HG03103 (cell line): ENCODE data around the gene MGAT4A.
"Not testable (repeated sequence)": the region's sequence is repeated elsewhere in the genome, so short reads cannot be mapped to it uniquely, and the experiment has no call there.

ENCODE experiments used
- ATAC-seq: cut with Tn5 transposase; IDR thresholded peaks from one replicate; pipeline ENCODE4 v1.9.1; 2021; ENCODE audit warnings: low read depth; ENCODE audit not compliant: unreplicated experiment

Gene MGAT4A

DNA sequence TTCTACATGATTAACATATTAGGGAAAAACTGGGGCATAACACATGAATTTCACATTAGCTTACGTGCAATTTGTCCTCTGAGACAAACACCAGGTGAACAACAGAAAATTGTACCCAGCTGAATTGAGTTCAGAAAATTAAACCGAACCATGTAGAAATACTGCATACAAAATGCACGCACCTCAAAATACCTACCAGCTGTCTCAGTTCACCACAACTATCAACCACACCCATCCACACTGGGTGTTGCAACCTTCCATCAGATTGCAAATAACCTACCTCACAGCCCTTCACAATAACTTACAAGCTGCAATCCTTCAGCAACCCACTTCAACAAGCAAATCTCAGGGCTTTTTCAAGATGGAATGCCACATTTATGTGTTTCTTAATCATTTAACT, 66.6 kb downstream of the MGAT4A start:
- no peak for ATAC-seq

DNA sequence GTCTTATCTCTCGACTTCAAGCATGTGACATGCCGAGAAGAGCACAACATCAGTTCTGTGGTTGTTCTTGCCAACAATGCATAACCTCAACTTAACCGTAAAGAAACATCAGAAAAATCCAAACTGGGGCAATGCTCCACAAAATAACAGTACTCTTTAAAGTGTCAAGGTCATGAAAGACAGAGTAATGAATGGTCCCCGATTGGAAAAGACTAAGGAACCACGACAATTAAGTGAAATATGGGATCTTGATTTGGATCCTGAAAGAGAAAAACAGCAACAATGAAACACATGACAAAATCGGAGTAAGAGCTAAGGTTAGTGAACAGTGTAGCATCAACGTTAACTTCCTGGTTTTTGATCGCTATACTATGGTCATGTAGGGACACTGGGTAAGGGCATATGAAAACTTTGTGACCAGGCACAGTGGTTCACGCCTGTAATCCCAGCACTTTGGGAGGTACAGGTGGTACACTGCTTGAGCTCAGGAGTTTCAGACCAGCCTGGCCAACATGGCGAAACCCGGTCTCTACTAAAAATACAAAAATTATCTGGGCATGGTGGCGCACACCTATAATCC, 67.3 kb downstream of the MGAT4A start:
- ATAC-seq = no peak

DNA sequence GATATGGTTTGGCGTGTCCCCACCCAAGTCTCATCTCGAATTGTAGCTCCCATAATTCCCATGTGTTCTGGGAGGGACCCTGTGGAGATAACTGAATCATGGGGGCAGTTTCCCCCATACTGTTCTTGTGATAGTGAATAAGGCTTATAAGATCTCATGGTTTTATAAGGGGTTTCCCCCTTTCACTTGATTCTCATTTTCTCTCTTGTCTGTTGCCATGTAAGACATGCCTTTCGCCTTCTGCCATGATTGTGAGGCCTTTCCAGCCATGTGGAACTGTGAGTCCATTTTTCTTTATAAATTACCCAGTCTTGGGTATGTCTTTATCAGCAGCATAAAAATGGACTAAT, 71.5 kb downstream of the MGAT4A start:
- ATAC-seq = not testable (repeated sequence)

DNA sequence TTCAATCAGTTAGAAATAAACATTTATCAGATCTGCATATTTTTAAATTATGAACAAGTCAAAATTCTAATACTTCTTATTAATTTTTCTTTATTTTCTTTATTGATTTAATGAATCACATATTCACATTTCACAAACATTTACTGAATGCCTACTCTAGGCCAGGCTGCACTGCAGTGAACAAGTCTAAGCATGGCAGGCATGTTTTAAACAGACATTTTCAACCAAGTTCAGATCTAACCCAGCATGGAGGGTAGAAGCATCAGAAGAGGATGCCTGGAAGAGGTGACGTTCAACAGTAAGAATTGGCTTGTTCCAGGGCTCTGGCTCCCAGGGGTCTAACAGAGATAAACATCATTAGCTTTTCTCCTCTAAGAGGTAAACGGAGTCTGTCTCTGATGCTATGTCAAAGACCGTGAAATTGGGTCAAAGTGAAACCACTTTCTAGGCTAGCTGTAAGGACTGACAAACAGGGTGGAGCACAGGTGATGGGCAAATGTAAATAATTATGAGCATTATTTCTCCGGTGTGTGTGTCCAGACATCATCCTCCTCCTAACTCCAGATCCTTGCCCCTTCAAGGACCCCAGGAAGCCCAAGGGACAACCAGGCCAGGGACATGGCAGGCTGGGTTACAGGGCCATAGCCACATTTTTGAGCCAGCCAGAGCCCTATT, 72.0 kb downstream of the MGAT4A start:
- no peak for ATAC-seq

DNA sequence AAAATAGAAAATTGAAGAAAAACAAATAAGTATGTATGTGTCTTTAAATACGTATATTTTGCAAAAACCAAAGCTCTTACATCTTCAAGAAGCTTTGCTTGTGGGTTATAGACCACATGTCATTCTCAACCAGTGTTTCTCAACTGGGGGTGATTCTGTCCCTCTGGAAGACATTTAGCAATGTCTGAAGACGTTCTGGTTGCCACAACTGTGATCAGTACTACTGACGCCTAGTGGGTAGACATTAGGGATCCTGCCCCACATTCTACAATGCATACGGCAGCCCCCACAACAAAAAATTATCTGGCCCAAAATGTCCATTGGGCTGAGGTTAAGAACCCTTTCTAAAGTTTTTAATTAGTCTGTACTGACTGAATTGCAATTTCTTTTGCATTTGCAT, 74.1 kb downstream of the MGAT4A start:
- no peak for ATAC-seq

DNA sequence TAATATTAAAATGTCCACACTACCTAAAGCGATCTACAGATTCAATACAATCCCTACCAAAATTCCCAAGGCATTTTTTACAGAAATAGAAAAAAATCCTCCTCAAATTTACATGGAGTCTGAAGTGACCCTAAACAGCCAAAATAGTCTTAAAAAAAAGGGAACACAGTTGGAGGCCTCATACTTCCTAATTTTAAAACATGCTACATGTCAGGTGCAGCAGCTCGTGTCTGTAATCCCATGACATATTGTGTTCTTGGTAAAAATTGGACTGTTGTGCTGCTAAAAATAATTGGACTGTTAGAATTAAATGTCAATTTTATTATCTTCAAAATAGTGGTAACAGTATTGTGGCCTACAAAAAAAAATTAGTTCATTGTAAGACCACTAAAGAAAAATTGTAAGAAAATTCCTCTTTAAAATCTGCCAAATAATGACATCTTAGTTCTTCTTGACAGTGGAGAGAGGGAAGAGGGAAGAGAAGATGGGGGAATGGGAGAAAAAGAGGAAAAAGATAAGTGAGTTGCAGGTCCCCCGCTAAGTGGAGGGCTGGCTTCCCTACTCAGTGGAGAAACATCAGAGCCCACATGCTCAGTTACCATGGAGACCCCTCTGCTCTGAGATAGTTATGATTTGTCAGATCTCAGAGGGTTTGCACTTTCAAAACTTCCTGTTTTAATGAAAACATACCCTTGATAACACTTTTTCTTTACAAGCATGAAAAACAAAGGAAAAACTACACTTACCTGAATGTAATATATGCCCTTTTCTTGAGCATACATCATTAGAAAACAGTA, 76.0 kb downstream of the MGAT4A start:
- ATAC-seq = no peak

DNA sequence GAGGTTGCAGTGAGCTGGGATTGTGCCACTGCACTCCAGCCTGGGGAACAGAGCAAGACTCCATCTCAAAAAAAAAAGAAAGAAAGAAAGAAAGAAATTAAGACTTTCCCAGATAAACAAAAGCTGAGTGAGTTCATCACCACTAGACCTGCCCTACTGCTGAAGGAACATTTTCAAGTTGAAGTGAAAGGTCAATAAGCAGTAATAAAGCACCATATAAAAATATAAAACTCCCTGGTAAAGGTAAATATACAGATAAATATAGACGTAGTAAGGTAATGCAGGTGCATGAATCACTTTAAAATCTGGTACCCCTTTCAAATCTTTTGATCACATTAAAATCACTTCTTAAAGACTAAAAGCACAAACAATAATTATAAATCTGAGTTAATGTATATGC, 79.9 kb downstream of the MGAT4A start:
- no peak for ATAC-seq

DNA sequence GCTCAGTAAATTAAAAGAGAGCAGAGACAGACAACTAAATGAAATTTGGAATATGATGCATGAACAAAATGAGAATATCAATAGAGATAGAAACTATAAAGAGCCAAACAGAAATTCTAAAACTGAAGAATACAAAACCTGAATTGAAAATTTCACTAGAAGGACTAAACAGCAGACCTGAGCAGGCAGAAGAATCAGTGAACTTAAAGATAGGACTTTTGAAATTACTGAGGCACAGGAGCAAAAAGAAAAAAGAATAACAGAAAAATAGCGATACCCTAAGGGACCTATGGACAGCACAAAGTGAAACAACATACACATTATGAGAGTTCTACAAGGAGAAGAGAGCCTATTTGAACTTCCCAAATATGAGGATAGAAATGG, 80.9 kb downstream of the MGAT4A start:
- ATAC-seq = no peak

DNA sequence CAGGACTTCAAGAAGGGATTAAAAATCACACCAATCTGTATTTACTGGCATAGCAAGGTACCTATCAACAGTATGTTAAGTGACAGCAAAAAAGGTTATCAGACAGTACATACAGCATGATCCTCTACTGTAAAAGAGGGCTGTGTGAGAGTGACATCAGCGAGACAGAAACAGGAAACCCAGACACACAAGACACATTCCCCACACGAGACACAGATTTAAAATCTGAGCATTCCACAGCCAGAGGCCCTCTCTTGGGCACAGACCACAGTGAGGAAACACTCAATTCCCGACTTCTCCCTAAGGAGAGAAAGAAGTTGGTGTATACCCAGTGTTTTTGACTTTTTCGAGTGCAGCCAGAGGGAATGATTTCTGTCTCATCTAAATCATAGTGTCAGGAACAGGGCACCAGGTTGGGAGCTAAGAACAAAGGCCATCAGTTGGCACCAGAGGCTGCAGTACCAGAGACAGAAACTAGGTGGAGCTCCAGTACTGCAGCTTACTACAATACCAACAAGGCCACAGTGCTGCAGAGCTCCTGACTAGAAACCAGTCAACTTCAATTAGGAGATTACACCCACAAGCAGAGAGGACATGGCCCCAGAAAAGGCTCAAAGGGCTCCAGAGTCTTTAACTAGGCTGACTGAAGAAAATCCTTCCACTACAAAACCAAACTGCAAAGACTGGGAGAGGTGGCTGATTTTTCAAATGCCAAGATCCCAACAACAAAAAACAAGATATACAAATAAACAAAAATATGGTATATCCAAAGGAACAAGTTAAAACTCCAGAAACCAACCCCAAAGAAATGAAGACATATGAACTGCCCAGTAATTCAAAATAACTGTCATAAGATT, 81.6 kb downstream of the MGAT4A start:
- no peak for ATAC-seq

DNA sequence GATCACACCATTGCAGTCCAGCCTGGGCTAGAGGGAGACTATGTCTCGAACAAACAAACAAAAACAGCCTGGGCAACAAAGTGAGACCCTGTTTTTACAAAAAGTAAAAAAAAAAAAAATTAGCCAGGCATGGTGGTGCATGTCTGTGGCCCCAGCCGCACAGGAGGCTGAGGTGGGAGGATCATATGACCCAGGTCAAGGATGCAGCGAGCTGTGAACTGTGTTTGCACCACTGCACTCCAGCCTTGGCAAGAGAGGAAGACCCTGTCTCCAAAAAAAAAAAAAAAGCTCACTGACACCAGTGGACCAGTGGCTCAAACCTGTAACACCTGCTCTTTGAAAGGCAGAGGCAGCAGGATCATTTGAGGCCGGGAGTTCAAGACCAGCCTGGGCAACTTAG, 82.5 kb downstream of the MGAT4A start:
- ATAC-seq = no peak

DNA sequence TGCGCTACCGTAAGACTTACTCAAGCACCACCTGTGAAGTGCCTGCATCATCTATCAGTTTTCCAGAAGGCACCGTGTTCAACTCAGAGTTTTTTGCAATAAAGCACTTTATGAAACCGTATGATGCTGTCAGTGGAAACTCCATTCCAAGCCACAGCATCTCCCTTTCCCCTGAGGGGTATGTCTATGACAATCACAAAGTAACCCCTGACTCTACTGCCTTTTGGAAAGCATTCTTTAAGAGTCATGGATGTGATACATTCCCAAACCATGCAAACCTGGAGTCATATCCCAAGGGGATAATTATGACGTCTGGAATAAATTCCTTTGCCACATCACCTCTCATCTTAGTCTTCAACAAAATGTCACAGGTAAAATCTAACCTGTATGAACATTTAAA, 83.3 kb downstream of the MGAT4A start:
- no peak for ATAC-seq

DNA sequence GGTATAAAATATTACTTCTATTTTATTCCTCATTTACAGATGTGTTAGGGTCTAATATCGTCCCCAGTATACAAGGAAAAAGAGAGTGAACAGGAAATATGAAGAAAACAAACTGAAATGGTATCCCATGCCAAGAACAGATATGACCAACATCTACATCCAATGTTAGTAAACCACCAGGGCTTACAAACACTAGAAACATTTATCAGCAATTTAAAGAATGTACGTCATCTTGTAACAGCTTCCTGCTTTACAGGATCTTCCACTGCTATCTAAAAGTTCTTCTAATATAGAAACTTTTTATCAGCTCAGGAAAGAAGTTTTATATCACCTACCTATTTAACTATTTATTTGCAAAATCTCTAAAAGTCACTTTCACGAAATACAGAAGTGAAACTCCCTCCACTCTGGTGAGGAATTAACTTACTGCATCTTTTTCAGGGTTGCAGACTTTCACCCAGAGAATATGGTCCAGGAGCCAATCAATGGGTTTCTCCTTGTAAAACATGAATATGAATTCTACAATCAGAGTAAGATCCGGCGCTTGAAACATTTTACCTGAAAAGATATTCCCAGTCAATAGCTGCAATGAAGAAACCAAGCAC, 87.3 kb downstream of the MGAT4A start:
- ATAC-seq = no peak

DNA sequence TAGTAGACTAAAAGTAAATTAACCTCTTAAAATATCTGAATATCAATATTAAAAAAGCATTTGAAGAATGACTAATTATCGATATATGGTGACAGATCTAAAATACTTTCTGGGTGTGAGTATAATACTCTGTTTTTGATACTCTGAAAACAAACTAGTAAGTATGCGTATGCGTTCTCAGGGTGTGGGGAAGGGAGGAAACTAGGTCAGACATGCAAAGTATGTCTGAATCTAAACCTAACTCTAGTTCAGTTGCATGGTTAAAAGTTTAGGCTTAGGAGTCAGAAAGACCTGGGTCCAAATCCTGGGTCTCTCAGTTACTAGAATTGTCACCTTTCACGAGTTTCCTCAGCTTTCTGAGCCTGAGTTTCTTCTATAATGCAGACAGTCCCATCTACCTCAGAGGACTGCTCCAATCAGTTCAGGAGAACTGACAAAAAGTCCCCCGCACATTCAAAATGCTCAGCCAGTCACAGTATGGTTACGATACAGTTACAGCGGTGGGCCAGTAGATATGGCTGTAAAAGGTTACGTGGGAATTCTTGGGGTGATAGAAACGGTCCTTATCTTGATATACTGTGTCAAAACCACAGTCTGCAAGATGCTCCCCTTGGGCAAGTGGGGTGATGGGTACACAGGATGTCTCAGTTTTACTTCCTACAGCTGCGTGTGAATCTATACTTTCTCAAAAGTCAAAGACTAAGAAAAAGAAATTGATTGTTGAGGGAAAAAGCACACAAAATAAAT, 93.4 kb downstream of the MGAT4A start:
- ATAC-seq = peak; percentile 63

DNA sequence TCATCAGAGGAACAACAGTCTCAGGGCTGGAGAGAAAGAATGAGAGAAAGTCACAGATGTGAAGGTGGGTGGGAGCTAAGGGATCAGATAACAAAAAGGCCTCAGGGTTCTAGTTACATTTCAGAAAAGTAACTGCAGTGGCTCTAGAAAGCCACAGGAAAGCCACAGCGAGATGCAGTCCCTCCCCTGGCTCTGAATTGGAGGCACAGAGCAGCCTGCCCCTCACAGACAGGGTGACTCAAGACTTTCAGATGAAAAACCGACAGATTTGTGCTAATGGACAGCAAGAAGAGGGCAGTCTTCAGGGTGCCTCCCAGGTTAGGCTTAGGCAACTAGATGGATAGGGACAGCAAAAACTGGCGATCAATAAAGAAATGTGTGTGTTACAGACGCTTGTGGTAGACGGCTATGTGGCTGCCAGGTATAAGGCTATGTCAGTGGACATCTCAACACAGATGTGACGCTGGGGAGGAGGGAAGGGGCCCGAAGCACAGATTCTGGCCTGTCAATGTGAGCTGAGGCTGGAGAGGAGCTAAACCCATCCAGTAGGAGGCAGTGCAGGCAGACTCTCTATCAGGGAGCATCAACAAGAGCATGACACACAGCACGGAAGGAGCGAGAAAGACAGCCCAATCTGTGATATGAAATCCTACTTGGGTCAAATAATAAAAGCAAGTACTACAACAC, 96.4 kb downstream of the MGAT4A start:
- no peak for ATAC-seq

DNA sequence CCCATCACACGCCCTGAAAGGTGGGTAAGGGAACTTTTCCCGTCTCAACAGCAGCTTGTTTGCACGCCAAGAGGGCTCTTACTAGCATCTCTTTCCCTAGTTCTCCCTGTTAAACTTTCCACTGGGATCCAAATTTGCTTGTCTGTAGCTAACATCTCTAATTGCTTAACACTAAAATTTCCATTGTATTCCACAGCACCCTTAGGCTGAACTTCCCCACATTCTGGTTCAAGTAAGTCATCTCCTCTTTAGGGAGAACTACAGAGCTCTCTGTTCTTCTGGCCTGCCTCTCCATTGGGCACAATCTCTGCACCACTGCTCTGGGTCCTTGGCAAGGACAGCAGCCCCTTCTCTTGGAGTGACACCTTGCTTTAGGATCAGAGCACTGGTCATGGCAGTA, 98.6 kb downstream of the MGAT4A start:
- no peak for ATAC-seq

DNA sequence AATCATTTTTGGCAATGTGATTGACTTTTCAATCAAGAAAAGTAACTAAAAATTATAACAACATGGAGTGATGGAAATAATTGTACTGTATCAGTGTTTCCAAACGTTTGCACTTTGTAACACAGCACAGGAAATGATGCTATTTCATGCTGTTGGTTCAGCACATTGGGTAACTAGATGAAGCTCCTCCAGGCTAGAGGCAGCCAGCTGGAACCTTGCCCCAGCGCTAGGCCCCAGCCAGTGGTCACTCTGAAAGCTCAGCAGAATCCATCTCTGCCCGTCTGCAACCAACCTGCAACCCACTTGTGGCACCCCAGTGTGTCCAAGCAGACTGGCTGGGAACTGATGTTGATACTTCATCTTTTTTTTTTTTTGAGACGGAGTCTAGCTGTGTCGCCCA, 107.3 kb downstream of the MGAT4A start:
- ATAC-seq = no peak

DNA sequence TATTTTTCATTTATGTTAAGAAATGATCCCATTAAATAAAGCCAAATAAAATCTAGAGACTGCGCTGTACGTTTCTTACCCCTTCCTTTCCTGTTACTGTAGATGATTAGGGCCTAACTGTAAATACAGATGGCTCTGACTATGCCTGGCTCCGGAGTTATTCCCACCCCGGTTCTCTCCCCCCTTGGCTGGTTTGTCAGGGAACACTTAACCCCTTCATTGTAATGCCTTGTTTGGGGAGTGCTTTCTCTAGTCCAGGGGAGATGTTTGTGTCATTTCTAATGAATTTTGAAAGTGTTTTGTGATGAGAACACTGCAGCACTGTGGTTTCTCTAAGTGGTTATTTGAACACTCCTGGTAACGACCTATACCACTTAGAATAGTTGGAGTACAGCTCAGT, 113.8 kb downstream of the MGAT4A start:
- ATAC-seq = no peak

DNA sequence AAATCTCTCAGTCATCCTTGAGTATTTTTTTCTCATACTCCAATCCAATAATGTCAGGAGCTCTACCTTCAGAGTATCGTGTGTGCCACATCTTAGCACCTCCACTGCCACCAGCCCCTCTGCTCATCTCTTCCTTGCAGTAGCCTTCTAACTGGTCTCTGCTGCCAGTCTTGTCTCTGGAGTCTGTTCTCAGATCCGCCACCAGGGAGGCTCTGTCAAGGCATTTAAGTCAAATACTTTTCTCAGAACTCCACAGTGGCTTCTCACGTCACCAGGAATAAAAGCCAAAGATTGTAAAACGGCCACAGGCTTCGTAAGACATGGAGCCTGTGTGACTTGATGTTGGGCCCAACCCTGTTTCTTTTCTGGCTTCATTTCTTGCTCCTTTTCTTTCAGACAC, 115.5 kb downstream of the MGAT4A start:
- no peak for ATAC-seq

DNA sequence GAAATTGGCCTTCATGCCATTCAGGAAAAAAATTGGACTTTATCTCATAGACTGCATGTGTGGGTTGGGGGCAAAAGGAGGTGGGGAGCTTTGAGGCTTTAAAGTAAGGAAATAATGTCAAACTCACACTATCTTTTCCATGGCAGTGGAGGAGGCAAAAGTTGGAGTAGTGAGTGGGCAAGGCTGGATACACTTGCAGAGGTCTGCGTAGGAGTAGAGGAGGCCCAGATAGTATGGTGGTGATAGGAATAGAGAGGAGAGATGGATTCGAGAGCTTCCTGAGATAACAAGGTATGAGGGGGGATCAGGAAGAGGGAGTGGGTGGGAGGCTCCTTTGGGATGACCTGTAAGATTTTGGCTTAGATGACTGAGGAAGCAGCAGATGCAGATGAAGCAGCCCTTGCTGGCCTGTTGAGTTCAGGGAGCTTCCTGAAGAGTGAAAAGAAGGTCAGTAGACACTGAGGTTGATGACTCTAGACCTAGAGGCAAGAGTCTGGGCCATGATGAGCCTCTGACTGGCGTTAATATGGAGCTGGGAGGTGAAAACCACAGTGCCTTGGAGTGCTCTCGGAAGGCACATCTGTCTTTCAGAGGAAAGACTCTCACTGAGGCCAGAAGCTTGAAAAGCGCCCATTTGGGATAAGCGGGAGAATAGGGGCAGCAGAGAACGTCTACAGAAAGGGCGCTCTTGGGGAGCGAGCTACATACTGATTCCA, 116.8 kb downstream of the MGAT4A start:
- ATAC-seq = no peak
